Activated T-cell treated with anti-CD3 and anti-CD28 coated beads, Interleukin-2, amount 50 U/mL, for 4 hours (primary cell): ENCODE results near the gene RANBP9. TPM values are rescaled to one million over a fixed set of nuclear protein-coding genes. Genes with fewer than 3 reads are reported as not detected.

Experiments
- ATAC-seq, 2 donors: fragments of 200-7000 bp; cut with Tn5 transposase; one replicate each; pipeline ENCODE4 v1.10.0; 2021
- DNase-seq: peaks from one replicate; pipeline ENCODE4 v3.0.0-alpha.2; 2020
- H3K27me3 Mint-ChIP-seq: one replicate; pipeline ENCODE4 v1.8.0; 2021; ENCODE audit warnings: low read depth, mixed read lengths
- H3K36me3 Mint-ChIP-seq: one replicate; pipeline ENCODE4 v1.8.0; 2022; ENCODE audit warnings: mixed read lengths; ENCODE audit not compliant: insufficient read depth
- H3K4me1 Mint-ChIP-seq: one replicate; pipeline ENCODE4 v1.8.0; 2021; ENCODE audit warnings: low read depth, mixed read lengths
- H3K4me3 Mint-ChIP-seq: one replicate; pipeline ENCODE4 v1.8.0; 2021; ENCODE audit warnings: mild to moderate bottlenecking, moderate library complexity, mixed read lengths
- H3K9me3 Mint-ChIP-seq: one replicate; pipeline ENCODE4 v1.8.0; 2021; ENCODE audit warnings: mixed read lengths
- total RNA-seq, 3 donors: library from RNA; stranded (reverse); gene quantifications; one replicate each; pipeline ENCODE4 v1.2.1, GENCODE V29; 2021

The RANBP9 gene
- total RNA-seq, 3 donors from 2014 or later: 49.2 to 61.3 (median 51.9) TPM

DNA sequence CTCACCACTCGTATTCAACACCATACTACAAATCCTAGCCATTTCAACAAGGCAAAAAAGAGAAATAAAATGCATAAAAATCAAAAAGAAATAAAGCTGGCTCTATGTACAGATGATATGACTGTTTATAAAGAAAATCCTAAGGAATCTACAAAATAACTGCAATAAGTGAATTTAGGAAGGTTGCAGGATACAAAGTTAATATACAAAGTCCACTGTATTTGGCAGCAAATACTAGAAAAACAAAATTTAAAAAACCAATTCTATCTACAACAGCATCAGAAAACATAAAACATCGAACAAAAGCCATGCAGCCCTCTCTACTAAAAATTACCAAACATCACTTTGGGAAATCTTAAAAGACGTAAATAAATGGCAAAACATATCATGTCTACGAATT, 47.6 kb downstream of the RANBP9 start:
- H3K4me1 Mint-ChIP-seq: peaks cover 91% of the 10 kb centered on the region
- no peak for DNase-seq
- peaks cover 5% of the 10 kb centered on the region for H3K36me3 Mint-ChIP-seq
- H3K4me3 Mint-ChIP-seq: no peak overlapping the region
- H3K27me3 Mint-ChIP-seq: no peaks in the 10 kb centered on the region
- H3K9me3 Mint-ChIP-seq: no peaks in the 10 kb centered on the region
- ATAC-seq: no peak

DNA sequence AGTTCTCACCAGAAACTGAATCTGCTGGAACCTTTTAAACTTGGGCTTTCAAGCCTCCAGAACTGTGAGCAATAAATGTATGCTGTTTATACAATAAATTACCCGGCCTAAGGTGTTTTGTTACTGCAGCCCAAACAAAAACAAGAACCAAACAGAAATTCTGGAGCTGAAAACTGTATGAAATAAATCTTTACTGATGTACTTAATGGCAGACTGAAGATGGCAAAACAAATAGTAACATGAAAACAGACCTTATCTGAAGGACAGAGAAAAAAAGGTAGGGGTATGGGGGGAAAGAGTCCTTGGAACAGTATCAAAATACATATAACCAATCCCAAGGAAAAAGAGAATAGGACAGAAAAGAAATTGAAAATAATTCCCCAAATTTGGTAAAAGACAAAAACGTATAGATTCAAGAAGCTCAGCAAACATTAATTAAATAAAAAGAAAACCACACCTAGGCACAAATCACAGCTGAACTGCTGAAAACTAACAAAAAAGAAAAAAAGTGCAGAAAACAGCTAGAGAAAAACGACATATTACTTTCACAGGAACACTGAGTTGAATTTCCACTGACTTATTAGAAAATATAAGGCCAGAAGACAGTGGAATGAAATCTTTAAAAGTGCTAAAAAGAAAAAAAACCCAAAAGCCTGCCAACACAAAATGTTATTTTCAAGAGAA, 48.8 kb downstream of the RANBP9 start:
- Mint-ChIP-seq H3K27me3 (no peaks in the 10 kb centered on the region), H3K4me1 (peaks cover 85% of the 10 kb centered on the region), H3K36me3 (peaks cover 3% of the 10 kb centered on the region), H3K9me3 (no peaks in the 10 kb centered on the region), H3K4me3 (no peak overlapping the region)
- ATAC-seq (no peak), DNase-seq (no peak)

DNA sequence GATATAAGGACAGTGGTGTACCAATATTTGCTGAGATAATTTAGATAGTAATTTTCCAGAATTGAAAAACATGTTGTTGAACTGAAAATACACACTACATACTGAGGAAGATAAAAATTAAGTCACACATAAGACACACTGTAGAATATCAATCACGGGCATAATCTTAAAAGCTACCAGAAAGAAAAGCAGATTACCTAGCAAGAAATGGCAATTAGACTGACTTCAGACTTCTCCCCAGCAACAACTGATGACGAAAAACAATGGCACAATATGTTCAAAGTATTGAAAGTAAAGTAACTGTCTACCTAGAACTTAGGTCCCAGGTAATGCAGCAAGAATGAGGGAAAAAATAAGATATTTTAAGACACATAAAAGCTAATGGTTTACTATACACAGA, 50.0 kb downstream of the RANBP9 start:
- DNase-seq (no peak), ATAC-seq (no peak)
- no peaks in the 10 kb centered on the region for H3K27me3 Mint-ChIP-seq
- peaks cover 3% of the 10 kb centered on the region for H3K36me3 Mint-ChIP-seq
- no peaks in the 10 kb centered on the region for H3K9me3 Mint-ChIP-seq
- peaks cover 75% of the 10 kb centered on the region for H3K4me1 Mint-ChIP-seq
- H3K4me3 Mint-ChIP-seq: no peak overlapping the region

DNA sequence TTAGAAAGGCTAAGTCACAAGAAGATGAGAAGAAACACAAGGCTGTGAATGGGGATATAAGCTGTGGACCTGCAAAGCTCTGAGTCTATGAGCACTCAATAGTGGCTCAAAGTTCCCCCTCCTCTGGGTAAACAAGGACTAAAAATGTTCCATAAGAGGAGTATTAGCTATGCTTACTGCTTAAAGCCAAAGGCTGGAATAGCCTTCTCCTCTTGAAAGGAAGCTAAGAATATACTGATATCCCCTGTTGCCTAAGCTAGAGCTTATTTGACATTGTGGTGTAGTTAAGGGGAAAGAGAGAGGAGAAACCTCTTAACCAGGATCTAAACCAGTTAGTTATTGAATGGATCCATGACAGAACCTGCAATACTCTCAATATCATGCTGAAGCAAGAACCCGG, 50.7 kb downstream of the RANBP9 start:
- no peaks in the 10 kb centered on the region for H3K9me3 Mint-ChIP-seq
- no peaks in the 10 kb centered on the region for H3K27me3 Mint-ChIP-seq
- H3K36me3 Mint-ChIP-seq: peaks cover 6% of the 10 kb centered on the region
- ATAC-seq (no peak), DNase-seq (no peak)
- no peak overlapping the region for H3K4me3 Mint-ChIP-seq
- peaks cover 72% of the 10 kb centered on the region for H3K4me1 Mint-ChIP-seq

DNA sequence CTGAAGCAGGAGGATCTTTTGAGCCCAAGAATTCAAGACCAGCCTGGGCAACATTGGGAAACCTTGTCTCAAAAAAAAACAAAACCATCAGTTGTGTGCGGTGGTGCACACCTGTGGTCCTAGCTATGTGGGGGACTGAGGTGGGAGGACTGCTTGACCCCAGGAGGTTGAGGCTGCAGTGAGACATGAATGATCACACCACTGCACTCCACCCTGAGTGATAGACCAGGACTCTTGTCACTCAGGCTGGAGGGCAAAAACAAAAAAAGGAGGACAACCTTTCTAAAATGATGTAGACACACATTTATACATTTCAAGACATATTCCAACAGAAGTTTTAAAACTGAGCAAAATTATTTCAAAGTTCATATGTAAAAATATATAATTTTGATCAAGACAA, 51.4 kb downstream of the RANBP9 start:
- H3K9me3 Mint-ChIP-seq: no peaks in the 10 kb centered on the region
- no peak overlapping the region for H3K4me3 Mint-ChIP-seq
- H3K27me3 Mint-ChIP-seq: no peaks in the 10 kb centered on the region
- DNase-seq (no peak), ATAC-seq (no peak)
- H3K36me3 Mint-ChIP-seq: peaks cover 8% of the 10 kb centered on the region
- peaks cover 69% of the 10 kb centered on the region for H3K4me1 Mint-ChIP-seq

DNA sequence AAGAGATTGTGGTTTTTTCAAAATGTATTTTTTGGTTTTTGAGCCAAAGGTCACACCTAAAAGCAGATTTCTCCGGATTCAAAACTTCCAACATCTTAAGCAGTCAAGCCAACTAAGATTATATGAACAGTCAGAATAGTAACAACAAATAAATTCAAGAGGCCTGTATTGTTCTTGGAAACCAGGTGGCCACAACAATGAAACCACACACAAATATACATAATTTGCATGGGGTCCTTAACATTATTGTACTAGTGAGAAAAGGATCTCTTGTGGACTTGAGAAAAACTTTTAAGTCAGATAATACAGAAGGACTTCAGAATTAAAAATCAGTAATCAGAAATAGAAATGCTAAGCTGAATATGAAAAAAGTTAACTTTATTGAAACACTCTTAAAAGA, 55.9 kb downstream of the RANBP9 start:
- peaks cover 32% of the 10 kb centered on the region for H3K4me1 Mint-ChIP-seq
- ATAC-seq: no peak
- no peaks in the 10 kb centered on the region for H3K27me3 Mint-ChIP-seq
- no peaks in the 10 kb centered on the region for H3K9me3 Mint-ChIP-seq
- H3K4me3 Mint-ChIP-seq: no peak overlapping the region
- DNase-seq: no peak
- H3K36me3 Mint-ChIP-seq: peaks cover 14% of the 10 kb centered on the region

DNA sequence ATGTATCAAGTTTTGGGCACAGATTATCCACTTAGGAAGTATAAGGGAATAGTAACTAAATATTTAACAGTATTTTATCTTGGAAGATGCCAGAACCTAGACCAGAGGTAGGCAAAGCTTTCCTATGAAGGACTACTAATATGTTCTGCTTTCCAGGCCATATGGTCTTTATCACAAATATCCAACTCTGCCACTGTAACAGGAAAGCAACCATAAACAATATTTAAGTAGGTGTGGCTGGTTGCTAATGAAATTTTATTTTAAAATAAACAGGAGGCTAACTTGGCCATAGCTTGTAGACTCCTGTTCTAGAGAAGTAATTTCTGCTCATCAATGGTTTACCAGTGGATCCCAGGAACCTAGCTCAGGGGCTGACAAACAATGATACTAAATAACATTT, 57.1 kb downstream of the RANBP9 start:
- ATAC-seq (no peak), DNase-seq (no peak)
- H3K9me3 Mint-ChIP-seq: no peaks in the 10 kb centered on the region
- H3K4me3 Mint-ChIP-seq: no peak overlapping the region
- H3K36me3 Mint-ChIP-seq: peaks cover 18% of the 10 kb centered on the region
- H3K27me3 Mint-ChIP-seq: no peaks in the 10 kb centered on the region
- H3K4me1 Mint-ChIP-seq: peaks cover 29% of the 10 kb centered on the region

DNA sequence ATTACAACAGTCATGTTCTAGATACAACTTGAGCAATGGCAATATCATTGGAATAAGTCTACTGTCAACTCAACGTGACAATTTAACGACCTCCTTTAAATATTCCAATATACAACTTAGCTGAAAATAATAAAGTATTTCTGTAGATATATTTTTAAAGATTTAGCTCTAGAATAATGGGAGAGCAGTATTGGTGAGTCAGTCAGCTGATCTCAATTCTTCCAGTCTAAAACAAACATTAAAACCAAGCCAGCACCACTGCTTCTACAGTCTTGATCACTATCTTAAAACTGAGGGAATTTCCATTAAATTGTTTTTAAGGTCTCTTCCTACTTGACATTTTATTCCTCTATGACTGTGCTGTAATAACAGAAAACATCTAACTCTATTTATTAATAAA, 58.3 kb downstream of the RANBP9 start:
- Mint-ChIP-seq H3K27me3 (no peaks in the 10 kb centered on the region), H3K4me1 (peaks cover 25% of the 10 kb centered on the region), H3K36me3 (peaks cover 20% of the 10 kb centered on the region), H3K9me3 (no peaks in the 10 kb centered on the region), H3K4me3 (no peak overlapping the region)
- DNase-seq (no peak), ATAC-seq (no peak)

DNA sequence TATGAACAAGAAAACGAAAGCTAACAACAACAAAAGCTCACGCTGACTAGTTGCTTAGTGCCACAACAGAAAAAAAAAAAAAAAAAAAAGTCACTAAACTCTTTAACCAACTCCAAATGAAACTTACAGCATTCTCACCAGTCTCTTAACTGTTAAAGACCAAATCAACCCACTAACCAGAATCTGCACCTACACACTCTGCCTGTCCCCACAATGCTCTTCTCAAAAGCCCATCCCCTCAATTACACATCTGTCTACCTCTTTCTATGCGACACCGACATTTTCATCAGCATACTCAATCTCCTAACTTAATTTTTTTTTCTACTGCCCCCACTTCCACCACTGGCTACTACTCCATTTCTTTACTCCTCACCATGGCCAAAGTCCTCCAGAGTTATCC, 62.2 kb downstream of the RANBP9 start:
- Mint-ChIP-seq H3K4me1 (peaks cover 18% of the 10 kb centered on the region), H3K27me3 (no peaks in the 10 kb centered on the region), H3K4me3 (no peak overlapping the region), H3K36me3 (peaks cover 20% of the 10 kb centered on the region), H3K9me3 (no peaks in the 10 kb centered on the region)
- DNase-seq (no peak), ATAC-seq (no peak)

DNA sequence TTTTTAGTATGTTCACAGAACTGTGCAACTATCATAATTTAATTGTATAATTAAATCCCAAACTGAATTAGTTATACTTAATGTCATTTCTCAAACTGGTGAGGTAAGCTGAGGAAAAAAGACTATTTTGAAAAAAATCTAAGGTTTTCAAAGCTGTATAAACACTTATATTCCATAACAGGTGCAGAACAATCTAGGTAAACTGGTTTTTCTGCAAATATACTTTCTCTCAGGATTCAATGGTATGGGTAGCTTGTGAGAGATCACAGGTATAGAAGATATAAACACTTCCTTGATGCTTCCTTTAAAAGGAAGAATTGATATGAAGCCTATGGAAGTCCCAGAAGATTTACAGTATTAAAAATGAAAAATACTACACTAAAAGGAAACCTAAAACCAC, 62.8 kb downstream of the RANBP9 start:
- peaks cover 18% of the 10 kb centered on the region for H3K4me1 Mint-ChIP-seq
- DNase-seq (no peak), ATAC-seq (no peak)
- no peak overlapping the region for H3K4me3 Mint-ChIP-seq
- no peaks in the 10 kb centered on the region for H3K27me3 Mint-ChIP-seq
- no peaks in the 10 kb centered on the region for H3K9me3 Mint-ChIP-seq
- peaks cover 21% of the 10 kb centered on the region for H3K36me3 Mint-ChIP-seq

DNA sequence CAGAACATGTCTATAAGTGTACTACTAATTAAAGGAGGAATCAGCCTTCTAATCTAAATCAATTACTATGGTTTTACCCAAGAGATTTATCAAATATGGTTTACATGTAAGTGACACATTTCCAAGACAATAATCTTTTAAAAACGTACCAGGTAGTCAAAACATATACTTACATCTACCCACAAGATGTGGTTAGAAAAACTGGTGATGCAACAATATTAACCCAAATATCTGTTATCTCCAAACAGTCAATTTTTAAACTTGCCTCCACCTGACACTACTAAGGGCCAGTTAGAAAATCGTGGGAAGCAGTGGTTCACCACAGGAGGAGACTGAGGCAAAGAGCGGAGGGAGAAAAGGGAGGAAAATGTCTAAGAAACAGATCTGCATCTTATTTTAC, 68.5 kb downstream of the RANBP9 start:
- DNase-seq (no peak), ATAC-seq (no peak)
- Mint-ChIP-seq H3K4me3 (no peak overlapping the region), H3K36me3 (peaks cover 31% of the 10 kb centered on the region), H3K27me3 (no peaks in the 10 kb centered on the region), H3K9me3 (no peaks in the 10 kb centered on the region), H3K4me1 (peaks cover 24% of the 10 kb centered on the region)

DNA sequence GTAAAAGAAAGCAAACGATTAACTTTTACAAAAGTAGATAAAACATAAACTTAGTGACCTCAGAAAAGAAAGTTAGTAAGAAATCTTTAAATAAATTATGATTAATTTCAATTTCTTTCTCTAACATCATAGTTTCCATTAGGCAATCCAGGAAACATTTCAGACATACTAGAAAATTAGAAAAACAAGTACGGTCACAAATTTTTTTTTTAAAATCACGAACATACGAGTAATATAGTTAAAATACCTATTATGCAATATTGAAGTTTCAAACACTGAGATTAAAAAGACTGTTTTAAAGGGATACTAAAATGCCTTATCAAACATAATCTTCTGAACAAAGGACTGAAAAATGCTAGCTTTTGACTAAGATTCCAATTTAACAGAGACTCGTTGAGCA, 70.3 kb downstream of the RANBP9 start:
- DNase-seq (no peak), ATAC-seq (peak in 1 of 2 donors; percentile 18)
- Mint-ChIP-seq H3K9me3 (no peaks in the 10 kb centered on the region), H3K36me3 (peaks cover 41% of the 10 kb centered on the region), H3K4me1 (peaks cover 36% of the 10 kb centered on the region), H3K4me3 (no peak overlapping the region), H3K27me3 (no peaks in the 10 kb centered on the region)

DNA sequence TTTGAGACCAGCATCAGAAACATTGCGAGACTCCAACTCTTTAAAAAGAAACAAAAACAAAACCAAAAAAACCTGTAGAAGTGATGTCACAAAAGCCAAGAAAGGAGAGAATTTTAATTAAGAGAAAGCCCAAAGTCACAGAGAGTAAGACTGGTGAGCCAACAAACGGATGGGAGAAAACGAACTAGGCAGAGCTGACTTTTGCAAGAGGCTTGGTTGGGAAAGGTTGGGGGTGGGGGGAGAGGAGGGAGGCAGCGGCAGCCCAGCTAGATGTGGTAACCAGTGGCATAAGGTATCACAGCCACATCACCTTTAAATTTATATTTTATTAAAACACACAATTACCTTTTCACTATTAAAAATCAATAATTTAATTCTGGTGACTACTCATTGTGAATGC, 73.0 kb downstream of the RANBP9 start:
- H3K9me3 Mint-ChIP-seq: no peaks in the 10 kb centered on the region
- H3K4me3 Mint-ChIP-seq: no peak overlapping the region
- no peaks in the 10 kb centered on the region for H3K27me3 Mint-ChIP-seq
- peaks cover 46% of the 10 kb centered on the region for H3K36me3 Mint-ChIP-seq
- DNase-seq: no peak
- no peak for ATAC-seq
- peaks cover 43% of the 10 kb centered on the region for H3K4me1 Mint-ChIP-seq

DNA sequence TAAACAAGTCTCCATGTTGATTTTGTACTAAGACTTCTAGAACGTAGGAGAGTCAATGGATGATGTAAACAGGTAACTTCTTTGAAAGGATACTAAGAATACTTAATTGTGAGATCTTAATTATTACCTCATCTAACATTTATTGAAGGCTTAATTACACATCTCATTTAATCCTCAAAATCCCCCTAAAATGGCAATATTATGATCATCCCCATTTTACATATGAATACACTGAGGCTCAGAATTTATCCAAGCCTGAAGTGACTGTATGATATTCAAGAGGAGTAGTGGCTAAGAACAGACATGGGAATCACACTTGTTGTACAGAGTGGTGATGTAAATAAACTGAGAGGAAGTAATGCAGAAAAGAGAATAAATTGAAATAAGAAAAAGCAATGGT, 73.6 kb downstream of the RANBP9 start:
- no peaks in the 10 kb centered on the region for H3K9me3 Mint-ChIP-seq
- no peak overlapping the region for H3K4me3 Mint-ChIP-seq
- H3K4me1 Mint-ChIP-seq: peaks cover 38% of the 10 kb centered on the region
- no peaks in the 10 kb centered on the region for H3K27me3 Mint-ChIP-seq
- DNase-seq: no peak
- H3K36me3 Mint-ChIP-seq: peaks cover 41% of the 10 kb centered on the region
- ATAC-seq: no peak

DNA sequence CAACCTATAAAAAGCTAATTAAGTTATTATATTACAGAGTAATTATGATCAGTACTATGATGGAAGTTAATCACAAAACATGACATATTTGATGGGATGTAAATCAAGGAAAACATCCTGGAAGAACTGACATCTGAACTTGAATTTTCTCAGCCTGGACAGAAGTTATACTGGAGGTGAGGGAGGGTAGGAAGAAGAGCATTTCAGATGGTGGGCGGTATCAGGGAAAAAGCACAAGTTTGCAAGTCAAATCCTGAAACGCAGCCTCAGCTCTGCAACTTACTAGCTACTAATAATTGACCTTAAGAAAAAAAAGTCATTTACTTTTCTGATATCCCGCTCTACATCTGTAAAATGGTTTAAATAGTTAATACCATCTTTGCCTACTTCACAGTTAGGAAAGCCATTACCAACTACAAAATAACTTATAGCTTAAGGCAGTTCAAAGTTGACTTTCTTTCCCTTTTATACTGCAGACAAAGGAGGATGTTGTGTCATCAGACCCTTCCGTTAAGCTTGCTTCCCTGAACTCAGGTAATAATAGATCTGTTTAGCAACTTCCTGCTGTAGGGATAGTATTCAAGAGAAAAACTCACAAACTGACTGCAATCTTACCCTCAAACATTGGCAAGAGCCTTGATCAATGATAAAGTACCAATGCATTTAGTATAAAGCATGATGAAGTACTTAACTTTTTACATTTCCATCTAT, 75.5 kb downstream of the RANBP9 start:
- no peak for ATAC-seq
- DNase-seq: no peak
- peaks cover 49% of the 10 kb centered on the region for H3K36me3 Mint-ChIP-seq
- no peaks in the 10 kb centered on the region for H3K27me3 Mint-ChIP-seq
- H3K4me3 Mint-ChIP-seq: no peak overlapping the region
- peaks cover 33% of the 10 kb centered on the region for H3K4me1 Mint-ChIP-seq
- H3K9me3 Mint-ChIP-seq: no peaks in the 10 kb centered on the region
